K562 (cell line): Measurements from ENCODE around the gene WFIKKN2. TPM values are rescaled to one million over a fixed set of nuclear protein-coding genes. Genes with fewer than 3 reads are reported as not detected.
A peak's percentile ranks its signal among the peaks of the same experiment; 100 is the strongest.

Experiments used
- BRCA1 ChIP-seq, 2 experiments: fragments of 450-650 bp in 1 of 2; sonication (generic) in 1 of 2; formaldehyde crosslinking in 1 of 2; IDR thresholded peaks; 2 replicates each; pipeline versions ENCODE4 v1.5.0 to v1.6.1; 2017 to 2020; ENCODE audit warnings: mild to moderate bottlenecking in 1 of 2, missing genetic modification reagents in 1 of 2
- ETS2 ChIP-seq: IDR thresholded peaks from 2 replicates; pipeline ENCODE4 v1.6.1; 2016; ENCODE audit warnings: borderline replicate concordance, missing genetic modification characterization, mild to moderate bottlenecking, moderate library complexity, missing compliant biosample characterization; ENCODE audit not compliant: poor library complexity, severe bottlenecking
- FOSL1 ChIP-seq: fragments of 200-800 bp; sonication (Bioruptor generic); conservative IDR thresholded peaks from 2 replicates; pipeline ENCODE4 v1.6.1; 2016; ENCODE audit warnings: missing genetic modification characterization, missing compliant biosample characterization
- GTF2F1 ChIP-seq: IDR thresholded peaks from 2 replicates; pipeline ENCODE4 v1.6.1; 2011; ENCODE audit warnings: low read depth, low read length, improper control_type of control experiment
- NCOA4 ChIP-seq: fragments of 450-650 bp; IDR thresholded peaks from 2 replicates; pipeline ENCODE4 v1.6.1; 2018; ENCODE audit warnings: mild to moderate bottlenecking; ENCODE audit not compliant: partially characterized antibody
- POLR2B ChIP-seq: fragments of 450-650 bp; IDR thresholded peaks from 2 replicates; pipeline ENCODE4 v1.6.1; 2018; ENCODE audit warnings: low read depth; ENCODE audit not compliant: partially characterized antibody
- POLR3G ChIP-seq: IDR thresholded peaks from 2 replicates; pipeline ENCODE4 v1.6.1; 2011; ENCODE audit not compliant: insufficient read length, insufficient replicate concordance; ENCODE audit errors: extremely low read depth
- RBM34 ChIP-seq: fragments of 200-400 bp; formaldehyde crosslinking; IDR thresholded peaks from 2 replicates; pipeline ENCODE4 v1.6.1; 2018; ENCODE audit warnings: low read length, borderline replicate concordance; ENCODE audit not compliant: insufficient read depth
- RBM39 ChIP-seq: fragments of 200-400 bp; formaldehyde crosslinking; optimal IDR thresholded peaks from 2 replicates; pipeline ENCODE3; 2018; ENCODE audit warnings: low read depth, low read length
- RFX7 ChIP-seq: fragments of 250-450 bp; sonication (Bioruptor Pico); IDR thresholded peaks from 2 replicates; pipeline ENCODE4 v1.5.1; 2021; ENCODE audit warnings: mild to moderate bottlenecking
- SMAD3 ChIP-seq: fragments of 450-650 bp; formaldehyde crosslinking; conservative IDR thresholded peaks from 2 replicates; pipeline ENCODE4 v1.4.0; 2020; ENCODE audit warnings: mild to moderate bottlenecking
- SRSF9 ChIP-seq: fragments of 200-400 bp; formaldehyde crosslinking; IDR thresholded peaks from 2 replicates; pipeline ENCODE4 v1.6.1; 2017; ENCODE audit warnings: low read depth, low read length, borderline replicate concordance
- ZNF280A ChIP-seq: fragments of 450-650 bp; IDR thresholded peaks from 2 replicates; pipeline ENCODE4 v1.6.1; 2018; ENCODE audit warnings: mild to moderate bottlenecking, low read depth; ENCODE audit not compliant: partially characterized antibody
- ZNF449 ChIP-seq: fragments of 250-450 bp; sonication (Bioruptor Pico); IDR thresholded peaks from 2 replicates; pipeline ENCODE4 v1.8.0; 2022; ENCODE audit warnings: moderate library complexity, mild to moderate bottlenecking, inconsistent platforms
- polyA plus RNA-seq, 8 experiments: library from polyadenylated mRNA; depleted of rRNA in 4 of 8; stranded (reverse) in 5 of 8; unstranded in 3 of 8; fragments of >200 nt; fragmentation: Nextera tagmentation in 2 of 8; fragmentation: Illumina TruSeq in 1 of 8; extraction: Ambion mirVana in 2 of 8; extraction: Trizol in 1 of 8; gene quantifications; 2 replicates each; pipeline versions ENCODE4 v1.2.1 to v1.2.3, GENCODE V29; 2011 to 2014; ENCODE audit warnings: inconsistent platforms in 1 of 8, missing spikeins in 1 of 8
- total RNA-seq, 7 experiments: library from RNA; depleted of rRNA in 6 of 7; stranded (reverse); fragments of >200 nt in 6 of 7; fragmentation: Illumina TruSeq in 2 of 7; extraction: Trizol in 2 of 7; gene quantifications; 2 replicates each; pipeline versions ENCODE4 v1.2.1 to v1.2.3, GENCODE V29; 2011 to 2021; ENCODE audit warnings: low replicate concordance in 1 of 7
- TF ChIP-seq, protein P1 (sequence below), 2 experiments: fragments of 450-650 bp; formaldehyde crosslinking in 1 of 2; IDR thresholded peaks; 2 replicates each; pipeline versions ENCODE4 v1.4.0 to v1.6.1; 2014 to 2020; ENCODE audit warnings: mild to moderate bottlenecking in 2 of 2, borderline replicate concordance in 1 of 2, low read depth in 1 of 2

The WFIKKN2 gene
- total and polyA plus RNA-seq, 9 of the 15 experiments (the other 6 are each of a cell fraction or from before 2014, with no cell fraction given), result 0.07 TPM; not detected in 8

GRCh38 chr17:50867363-50868139 lies 32.2 kb downstream of the WFIKKN2 start (continued):
- TF ChIP-seq ETS2 (tag) (no peak), SRSF9 (no peak), POLR3G (no peak), RFX7 (no peak), SMAD3 (no peak), ZNF449 (no peak), RBM39 (peak; percentile 21), RBM34 (no peak), ZNF280A (no peak), FOSL1 (tag) (peak; percentile 9; the same call in 1 of the 2 replicates), BRCA1 (IDR thresholded peaks at IDR 0.05) (no peak), BRCA1 (CRISPR knock-in tag; IDR thresholded peaks at IDR 0.05) (no peak), NCOA4 (no peak), GTF2F1 (no peak), POLR2B (no peak)
- TF ChIP-seq, protein P1, sequence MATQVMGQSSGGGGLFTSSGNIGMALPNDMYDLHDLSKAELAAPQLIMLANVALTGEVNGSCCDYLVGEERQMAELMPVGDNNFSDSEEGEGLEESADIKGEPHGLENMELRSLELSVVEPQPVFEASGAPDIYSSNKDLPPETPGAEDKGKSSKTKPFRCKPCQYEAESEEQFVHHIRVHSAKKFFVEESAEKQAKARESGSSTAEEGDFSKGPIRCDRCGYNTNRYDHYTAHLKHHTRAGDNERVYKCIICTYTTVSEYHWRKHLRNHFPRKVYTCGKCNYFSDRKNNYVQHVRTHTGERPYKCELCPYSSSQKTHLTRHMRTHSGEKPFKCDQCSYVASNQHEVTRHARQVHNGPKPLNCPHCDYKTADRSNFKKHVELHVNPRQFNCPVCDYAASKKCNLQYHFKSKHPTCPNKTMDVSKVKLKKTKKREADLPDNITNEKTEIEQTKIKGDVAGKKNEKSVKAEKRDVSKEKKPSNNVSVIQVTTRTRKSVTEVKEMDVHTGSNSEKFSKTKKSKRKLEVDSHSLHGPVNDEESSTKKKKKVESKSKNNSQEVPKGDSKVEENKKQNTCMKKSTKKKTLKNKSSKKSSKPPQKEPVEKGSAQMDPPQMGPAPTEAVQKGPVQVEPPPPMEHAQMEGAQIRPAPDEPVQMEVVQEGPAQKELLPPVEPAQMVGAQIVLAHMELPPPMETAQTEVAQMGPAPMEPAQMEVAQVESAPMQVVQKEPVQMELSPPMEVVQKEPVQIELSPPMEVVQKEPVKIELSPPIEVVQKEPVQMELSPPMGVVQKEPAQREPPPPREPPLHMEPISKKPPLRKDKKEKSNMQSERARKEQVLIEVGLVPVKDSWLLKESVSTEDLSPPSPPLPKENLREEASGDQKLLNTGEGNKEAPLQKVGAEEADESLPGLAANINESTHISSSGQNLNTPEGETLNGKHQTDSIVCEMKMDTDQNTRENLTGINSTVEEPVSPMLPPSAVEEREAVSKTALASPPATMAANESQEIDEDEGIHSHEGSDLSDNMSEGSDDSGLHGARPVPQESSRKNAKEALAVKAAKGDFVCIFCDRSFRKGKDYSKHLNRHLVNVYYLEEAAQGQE (IDR thresholded peaks at IDR 0.05; ENCODE audit: borderline replicate concordance), result peak; percentile 59
- TF ChIP-seq, protein P1 (CRISPR knock-in tag; IDR thresholded peaks at IDR 0.05; ENCODE audit: low read depth), result no peak
